Fibroblast of skin of right biceps (primary cell): ENCODE data around the gene OR2K2.
"Not testable (repeated sequence)": the region's sequence is repeated elsewhere in the genome, so short reads cannot be mapped to it uniquely, and the experiment has no call there.

Experiments used
- DNase-seq: peaks from one replicate; pipeline ENCODE4 v3.0.0-alpha.2; 2013

The OR2K2 gene

DNA sequence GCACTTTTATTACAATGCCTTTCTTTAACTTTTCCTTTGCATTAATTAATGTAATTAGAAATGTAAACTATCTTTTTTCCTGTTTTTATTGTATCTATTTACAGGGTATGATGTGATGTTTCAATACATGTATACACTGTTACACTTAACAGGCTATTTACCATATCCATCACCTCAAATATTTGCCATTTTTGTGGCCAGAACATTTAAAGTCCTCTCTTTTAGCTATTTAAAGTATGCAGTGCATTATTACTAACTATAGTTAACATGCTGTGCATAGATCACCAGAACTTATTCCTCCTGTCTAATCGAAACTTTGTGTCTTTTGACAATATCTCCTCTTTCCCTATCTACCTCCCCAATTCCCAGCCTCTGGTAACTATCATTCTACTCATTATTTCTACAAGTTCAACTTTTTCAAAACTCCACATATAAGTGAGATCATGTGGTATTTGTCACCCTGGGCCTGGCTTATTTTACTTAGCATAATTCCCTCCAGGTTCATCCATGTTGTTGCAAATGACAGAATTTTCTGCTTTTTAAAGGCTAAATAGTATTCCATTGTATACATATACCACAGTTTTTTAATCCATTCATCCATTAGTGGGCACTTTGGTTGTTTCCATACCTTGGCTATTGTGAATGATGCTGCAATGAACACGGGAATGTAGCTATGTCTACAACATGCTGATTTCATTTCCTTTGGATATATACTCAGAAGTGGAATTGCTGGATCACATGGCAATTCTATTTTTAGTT is 32.8 kb downstream of the OR2K2 start:
- peak; percentile 66 for DNase-seq

DNA sequence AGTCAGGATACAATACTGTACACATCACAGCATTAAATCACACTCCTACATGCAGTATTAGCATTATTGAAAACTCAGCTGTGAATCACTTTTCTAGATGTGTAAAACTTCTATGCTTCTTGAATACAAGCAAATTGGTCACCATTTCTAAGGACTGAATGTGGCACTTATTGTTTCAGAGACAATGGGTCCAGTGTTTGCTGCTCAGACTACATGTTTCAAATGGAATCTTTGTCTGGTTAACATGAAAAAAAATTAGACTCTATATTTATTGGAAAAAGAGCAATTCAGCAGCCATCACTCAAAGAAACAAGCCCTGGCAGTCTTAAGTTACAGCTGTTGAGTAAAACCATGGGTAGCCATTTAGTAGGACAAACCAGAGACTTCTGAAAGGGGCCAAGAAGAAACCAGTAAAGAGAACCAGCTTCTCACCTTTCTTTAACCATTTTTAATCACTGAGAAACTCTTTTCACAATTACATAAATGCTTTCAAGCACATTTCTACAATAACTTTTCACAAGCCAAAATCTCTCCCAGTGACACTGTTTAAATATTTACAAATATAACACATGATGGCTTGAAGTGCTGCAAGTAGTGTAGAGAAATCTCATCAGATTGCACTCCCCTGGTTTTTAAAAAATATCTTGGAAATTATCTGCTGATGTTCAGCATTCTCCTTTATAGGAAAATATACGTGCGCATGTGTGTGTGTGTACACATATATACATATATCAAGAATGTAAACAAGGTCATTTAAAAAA is 35.2 kb downstream of the OR2K2 start:
- no peak for DNase-seq

DNA sequence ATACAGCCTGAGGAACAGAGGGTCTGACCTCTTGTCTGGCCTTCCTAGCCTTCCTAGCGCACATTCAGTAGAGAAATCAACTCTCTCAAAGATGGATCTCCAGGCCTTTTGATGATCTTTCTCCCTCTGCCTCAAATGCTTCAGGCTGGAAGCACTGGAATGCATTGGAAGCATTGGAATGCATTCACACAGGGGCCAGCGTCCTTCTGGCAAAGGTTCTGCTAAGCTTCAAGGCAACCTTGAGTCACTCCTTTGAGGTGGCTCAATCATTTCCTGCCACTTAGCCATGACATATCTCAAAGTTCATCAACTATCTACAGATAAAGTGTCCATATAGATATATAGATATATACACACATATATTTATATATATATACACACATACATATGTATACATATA is 42.9 kb downstream of the OR2K2 start:
- peak; percentile 94 for DNase-seq

DNA sequence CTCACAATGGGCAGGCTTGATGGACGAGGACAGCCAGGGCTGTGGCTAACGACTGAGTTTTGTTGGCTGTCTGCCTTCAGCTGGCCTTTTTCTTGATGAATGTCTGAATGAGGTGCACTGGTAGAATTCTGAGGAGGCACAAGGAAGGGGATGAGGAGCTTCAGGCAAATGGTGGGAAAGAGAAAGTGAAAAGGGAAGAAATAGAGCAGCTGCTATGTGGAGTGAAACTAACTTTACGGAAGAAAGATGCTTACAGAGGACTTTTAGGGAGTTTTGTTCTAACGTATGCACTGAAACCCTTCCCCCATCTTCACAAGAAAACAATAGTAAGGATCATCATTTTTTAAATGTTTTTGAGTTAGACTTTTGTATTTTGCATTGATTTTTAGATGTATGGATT is 45.3 kb downstream of the OR2K2 start:
- no peak for DNase-seq

DNA sequence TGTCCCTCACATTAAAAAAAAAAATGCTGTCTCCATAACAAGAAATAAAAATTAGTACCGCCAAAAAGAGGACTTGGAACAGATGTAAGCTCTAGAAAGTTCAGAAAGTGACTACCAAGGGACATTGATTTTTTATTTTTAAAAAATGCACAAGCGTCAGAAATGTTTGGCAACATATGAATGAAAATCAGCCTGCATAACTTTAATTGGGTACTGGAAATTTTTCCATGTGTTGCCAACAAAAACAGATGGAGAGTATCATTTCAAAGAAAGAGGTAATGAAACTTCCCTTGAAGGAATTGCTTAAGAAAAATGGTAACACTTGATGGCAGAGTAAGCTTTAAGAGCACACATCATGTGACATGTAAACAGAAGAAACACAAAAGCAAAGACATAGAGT is 47.2 kb downstream of the OR2K2 start:
- no peak for DNase-seq

DNA sequence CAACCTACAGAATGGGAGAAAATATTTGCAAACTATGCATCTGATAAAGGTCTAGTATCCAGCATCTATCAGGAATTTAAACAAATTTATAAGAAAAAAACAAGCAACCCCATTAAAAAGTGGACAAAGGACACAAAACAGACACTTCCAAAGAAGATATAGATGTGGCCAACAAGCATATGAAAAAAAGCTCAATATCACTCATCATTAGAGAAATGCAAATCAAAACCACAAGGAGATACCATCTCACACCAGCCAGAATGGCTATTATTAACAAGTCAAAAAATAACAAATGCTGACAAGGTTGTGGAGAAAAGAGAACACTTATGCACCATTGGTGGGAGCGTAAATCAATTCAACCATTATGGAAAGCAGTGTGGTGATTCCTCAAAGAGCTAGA is 49.2 kb downstream of the OR2K2 start:
- not testable (repeated sequence) for DNase-seq
